Mesenchymal stem cell (in vitro differentiated cells and primary cell): ENCODE results near the gene PPIAL4G.
A peak's percentile ranks its signal among the peaks of the same experiment; 100 is the strongest.
"Not testable (repeated sequence)": the region's sequence is repeated elsewhere in the genome, so short reads cannot be mapped to it uniquely, and the experiment has no call there.

ENCODE experiments used
- DNase-seq: peaks from one replicate; pipeline ENCODE4 v3.0.0-alpha.2; 2013
- H2AFZ ChIP-seq: one replicate; pipeline ENCODE4 v1.6.1; 2013; ENCODE audit warnings: low read depth, mild to moderate bottlenecking, control low read depth, inconsistent platforms, low read length, moderate library complexity
- H2AK5ac ChIP-seq: 2 replicates; pipeline ENCODE4 v1.6.1; 2013; ENCODE audit warnings: low read length, moderate library complexity, mild to moderate bottlenecking, inconsistent platforms; ENCODE audit not compliant: severe bottlenecking
- H2BK120ac ChIP-seq: one replicate; pipeline ENCODE4 v1.6.1; 2013; ENCODE audit warnings: low read depth, mild to moderate bottlenecking, inconsistent platforms, low read length, moderate library complexity
- H2BK12ac ChIP-seq, 2 experiments: one replicate each; pipeline ENCODE4 v1.6.1; 2013; ENCODE audit warnings: inconsistent platforms in 2 of 2, low read length in 2 of 2, mild to moderate bottlenecking in 2 of 2, moderate library complexity in 2 of 2, control low read depth in 1 of 2
- H2BK15ac ChIP-seq: one replicate; pipeline ENCODE4 v1.6.1; 2013; ENCODE audit warnings: mild to moderate bottlenecking, low read depth, inconsistent platforms; ENCODE audit not compliant: poor library complexity, severe bottlenecking
- H2BK5ac ChIP-seq: 2 replicates; pipeline ENCODE4 v1.6.1; 2013; ENCODE audit warnings: low read depth, mild to moderate bottlenecking, low read length, control low read depth, inconsistent platforms; ENCODE audit not compliant: poor library complexity, severe bottlenecking
- H3K14ac ChIP-seq, 2 experiments: one replicate each; pipeline ENCODE4 v1.6.1; 2013; ENCODE audit warnings: inconsistent platforms in 2 of 2, low read length in 2 of 2, control low read depth in 1 of 2, mild to moderate bottlenecking in 1 of 2, moderate library complexity in 1 of 2
- H3K18ac ChIP-seq, 2 experiments: one replicate each; pipeline ENCODE4 v1.6.1; 2013; ENCODE audit warnings: inconsistent platforms in 2 of 2, low read length in 2 of 2, control low read depth in 1 of 2, low read depth in 1 of 2, mild to moderate bottlenecking in 1 of 2
- H3K23ac ChIP-seq, 2 experiments: one replicate each; pipeline ENCODE4 v1.6.1; 2013; ENCODE audit warnings: inconsistent platforms in 2 of 2, low read length in 2 of 2, mild to moderate bottlenecking in 2 of 2, moderate library complexity in 2 of 2, control low read depth in 1 of 2
- H3K27ac ChIP-seq: 2 replicates; pipeline ENCODE4 v1.5.1; 2013; ENCODE audit warnings: mild to moderate bottlenecking, moderate library complexity, low read length, control low read depth, inconsistent platforms; ENCODE audit not compliant: poor library complexity, severe bottlenecking
- H3K27me3 ChIP-seq, 2 experiments: 2 replicates each; pipeline versions ENCODE4 v1.6.1 to v1.7.0; 2013; ENCODE audit warnings: low read length in 2 of 2, mild to moderate bottlenecking in 2 of 2, moderate library complexity in 2 of 2, control low read depth in 1 of 2, inconsistent platforms in 1 of 2; ENCODE audit not compliant: control insufficient read depth in 1 of 2, insufficient read depth in 1 of 2
- H3K36me3 ChIP-seq, 2 experiments: 2 replicates each; pipeline versions ENCODE4 v1.6.1 to v1.7.0; 2013; ENCODE audit warnings: low read length in 2 of 2, control low read depth in 1 of 2, inconsistent platforms in 1 of 2, low read depth in 1 of 2, mild to moderate bottlenecking in 1 of 2; ENCODE audit not compliant: insufficient read depth in 2 of 2, control insufficient read depth in 1 of 2
- H3K4ac ChIP-seq, 2 experiments: one replicate each; pipeline ENCODE4 v1.6.1; 2013; ENCODE audit warnings: inconsistent platforms in 2 of 2, low read length in 2 of 2, mild to moderate bottlenecking in 2 of 2, moderate library complexity in 2 of 2, control low read depth in 1 of 2, low read depth in 1 of 2
- H3K4me1 ChIP-seq: 2 replicates; pipeline ENCODE4 v1.6.1; 2013; ENCODE audit warnings: low read depth, low read length, control low read depth; ENCODE audit not compliant: control insufficient read depth, insufficient read depth
- H3K4me2 ChIP-seq: 2 replicates; pipeline ENCODE4 v1.6.1; 2013; ENCODE audit warnings: low read length, mild to moderate bottlenecking, inconsistent platforms; ENCODE audit not compliant: poor library complexity, severe bottlenecking
- H3K4me3 ChIP-seq, 2 experiments: 2 replicates each; pipeline versions ENCODE4 v1.5.1 to v1.7.0; 2013; ENCODE audit warnings: low read length in 2 of 2, mild to moderate bottlenecking in 2 of 2, control low read depth in 1 of 2, low read depth in 1 of 2; ENCODE audit not compliant: insufficient read depth in 1 of 2
- H3K79me1 ChIP-seq: replicated peaks from 2 replicates; pipeline ENCODE4 v1.6.1; 2013; ENCODE audit warnings: mild to moderate bottlenecking, control low read depth, low read length, inconsistent platforms; ENCODE audit not compliant: poor library complexity, severe bottlenecking
- H3K9ac ChIP-seq: 2 replicates; pipeline ENCODE4 v1.7.0; 2013; ENCODE audit warnings: mild to moderate bottlenecking, low read length, moderate library complexity
- H3K9me3 ChIP-seq: 2 replicates; pipeline ENCODE4 v1.7.0; 2013; ENCODE audit warnings: mild to moderate bottlenecking, low read length; ENCODE audit not compliant: control insufficient read depth
- H4K8ac ChIP-seq: one replicate; pipeline ENCODE4 v1.6.1; 2013; ENCODE audit warnings: inconsistent platforms, mild to moderate bottlenecking, low read length, moderate library complexity
- H4K91ac ChIP-seq: one replicate; pipeline ENCODE4 v1.6.1; 2013; ENCODE audit warnings: mild to moderate bottlenecking, low read length, inconsistent platforms
- WGBS: methylation state at CpG from one replicate; pipeline ENCODE4 v1.1.7; 2013; ENCODE audit warnings: mixed read lengths; 5-methylcytosine and 5-hydroxymethylcytosine counted together

The PPIAL4G gene

DNA sequence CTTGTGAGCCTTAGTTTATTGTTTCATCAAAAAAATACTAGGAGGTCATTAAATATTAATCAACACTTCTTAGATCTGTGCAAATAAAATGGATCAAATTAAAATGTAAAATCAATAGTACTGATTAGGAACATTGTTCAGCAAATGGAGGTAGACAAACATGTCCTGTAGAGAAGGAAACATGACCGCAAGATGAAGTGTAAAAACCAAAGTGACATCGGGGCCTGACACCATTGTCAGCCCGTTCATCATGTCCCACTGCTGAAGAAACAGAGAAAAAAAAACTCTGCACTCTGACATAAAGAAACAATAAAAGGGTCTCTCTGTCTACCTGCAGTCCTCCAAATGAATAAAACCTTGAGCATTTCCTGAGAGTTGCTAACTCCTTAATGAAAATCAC lies 31.2 kb upstream of the PPIAL4G start:
- not testable (repeated sequence) for H2BK5ac ChIP-seq, H3K4me1 ChIP-seq, H3K18ac ChIP-seq, DNase-seq, H2AFZ ChIP-seq, H3K4me2 ChIP-seq, H3K79me1 ChIP-seq, H3K23ac ChIP-seq, H3K9me3 ChIP-seq, H2BK15ac ChIP-seq, H3K27ac ChIP-seq, H3K4ac ChIP-seq, H3K9ac ChIP-seq, H2BK120ac ChIP-seq, H3K36me3 ChIP-seq, H2BK12ac ChIP-seq, H3K4me3 ChIP-seq, H3K27me3 ChIP-seq, H4K8ac ChIP-seq, H2AK5ac ChIP-seq, H4K91ac ChIP-seq, H3K14ac ChIP-seq
- WGBS, result no CpG with 5 or more reads among the region's 3 CpGs

DNA sequence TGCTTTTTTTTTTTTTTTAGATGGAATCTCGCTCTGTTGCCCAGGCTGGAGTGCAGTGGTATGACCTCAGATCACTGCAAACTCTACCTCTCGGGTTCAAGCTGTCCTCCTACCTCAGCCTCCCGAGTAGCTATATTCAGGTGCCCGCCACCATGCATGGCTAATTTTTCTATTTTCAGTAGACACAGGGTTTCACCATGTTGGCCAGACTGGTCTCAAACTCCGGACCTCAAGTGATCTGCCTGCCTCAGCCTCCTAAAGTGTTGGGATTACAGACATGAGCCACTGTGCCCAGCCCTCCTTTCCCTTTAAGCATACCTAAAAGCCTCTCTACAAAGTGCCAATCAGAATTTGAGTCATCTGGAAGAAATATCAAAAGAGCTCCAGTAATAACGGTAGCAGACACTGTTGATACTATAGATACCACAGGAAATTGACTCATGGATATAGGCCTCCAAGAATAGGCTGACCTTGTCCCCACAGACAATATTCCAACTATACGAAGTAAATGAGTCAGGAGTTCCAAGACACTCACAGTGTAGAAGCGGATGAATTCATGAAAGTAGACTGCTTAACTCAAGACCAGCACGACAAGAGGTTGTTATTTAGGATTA lies 29.6 kb upstream of the PPIAL4G start:
- not testable (repeated sequence) for H4K8ac ChIP-seq, H3K9me3 ChIP-seq, H2BK5ac ChIP-seq, H2AK5ac ChIP-seq, H3K9ac ChIP-seq, H3K27ac ChIP-seq, H2BK15ac ChIP-seq, H4K91ac ChIP-seq, H3K4me3 ChIP-seq, H2BK12ac ChIP-seq, H3K14ac ChIP-seq, H2BK120ac ChIP-seq, H3K36me3 ChIP-seq, H3K23ac ChIP-seq, H2AFZ ChIP-seq, H3K18ac ChIP-seq, H3K4ac ChIP-seq, H3K79me1 ChIP-seq, H3K4me2 ChIP-seq, H3K4me1 ChIP-seq, H3K27me3 ChIP-seq
- peak; percentile 81 for DNase-seq
- 86% methylated on average over 2 of the region's 9 CpGs for WGBS

DNA sequence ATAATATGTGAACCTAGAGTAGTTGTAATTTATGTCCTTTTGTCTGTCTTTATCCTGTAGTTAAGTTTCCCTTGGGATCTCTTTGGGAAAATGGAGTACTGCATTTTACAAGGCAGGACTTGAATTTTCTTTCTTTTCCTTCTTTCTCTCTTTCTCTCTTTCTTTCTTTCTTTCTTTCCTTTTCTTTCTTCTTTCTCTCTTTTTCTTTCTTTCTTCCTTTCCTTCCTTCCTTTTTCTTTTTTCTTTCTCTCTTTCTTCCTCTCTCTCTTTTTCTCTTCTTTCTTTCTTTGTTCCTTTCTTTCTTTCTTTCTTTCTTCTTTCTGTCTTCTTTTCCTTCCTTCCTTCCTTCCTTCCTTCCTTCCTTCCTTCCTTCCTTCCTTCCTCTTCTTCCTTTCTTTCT lies 10.8 kb upstream of the PPIAL4G start:
- not testable (repeated sequence) for H3K18ac ChIP-seq, H3K4me2 ChIP-seq, H3K27ac ChIP-seq, H3K79me1 ChIP-seq, H3K9ac ChIP-seq, H2AFZ ChIP-seq, H2AK5ac ChIP-seq, H2BK15ac ChIP-seq, H2BK12ac ChIP-seq, H3K4ac ChIP-seq, H4K8ac ChIP-seq, H3K14ac ChIP-seq, H3K9me3 ChIP-seq, H2BK120ac ChIP-seq, H4K91ac ChIP-seq, H3K23ac ChIP-seq, H3K27me3 ChIP-seq, H3K4me1 ChIP-seq, H2BK5ac ChIP-seq, DNase-seq, H3K36me3 ChIP-seq, H3K4me3 ChIP-seq

DNA sequence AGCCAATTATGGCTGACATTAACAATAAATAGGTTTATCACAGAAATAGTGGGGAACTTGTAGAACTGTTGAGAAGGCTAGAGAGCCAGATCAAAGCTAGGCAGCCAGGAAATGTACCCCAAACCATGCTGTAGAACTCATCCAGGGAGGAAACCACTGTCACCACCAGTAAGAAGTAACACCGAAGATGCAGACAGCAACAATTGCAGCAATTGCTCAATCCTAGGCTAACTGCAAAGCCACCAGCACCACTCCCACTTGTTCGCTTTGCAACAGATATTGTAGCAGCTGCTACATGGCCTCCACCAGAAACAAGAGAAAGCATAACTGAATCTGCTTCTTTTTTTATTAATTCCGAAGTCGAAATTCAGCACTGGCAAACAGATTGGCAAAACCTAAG lies 2.0 kb downstream of the PPIAL4G start:
- not testable (repeated sequence) for H3K23ac ChIP-seq, H3K9me3 ChIP-seq, H3K4me2 ChIP-seq, H4K8ac ChIP-seq, H2BK120ac ChIP-seq, H3K4me1 ChIP-seq, H2BK5ac ChIP-seq, H2AK5ac ChIP-seq, H2BK12ac ChIP-seq, H3K14ac ChIP-seq, H3K18ac ChIP-seq, H3K4ac ChIP-seq, H3K27me3 ChIP-seq, H3K9ac ChIP-seq, DNase-seq, H4K91ac ChIP-seq, H2AFZ ChIP-seq, H3K79me1 ChIP-seq, H3K4me3 ChIP-seq, H2BK15ac ChIP-seq, H3K36me3 ChIP-seq, H3K27ac ChIP-seq
- no CpG with 5 or more reads among the region's 4 CpGs for WGBS
